ENCODE measurements around the gene ACAD9. TPM values are rescaled to one million over a fixed set of nuclear protein-coding genes. Genes with fewer than 3 reads are reported as not detected.

ACAD9 gene
- total RNA-seq, 4 donors from 2014 or later: 13.1 to 51.4 (median 44.5) TPM

GRCh38 chr3:128902426-128902825, 23.0 kb downstream of the ACAD9 start:
- TF ChIP-seq POLR2A (IDR thresholded peaks at IDR 0.05): no peak
- TF ChIP-seq CTCF (IDR thresholded peaks at IDR 0.05): no peak
- Histone ChIP-seq H3K27ac (no peak overlapping the region), H3K27me3 (no peaks in the 10 kb centered on the region), H3K4me1 (no peaks in the 10 kb centered on the region), H3K4me3 (no peak overlapping the region), H3K36me3 (no peaks in the 10 kb centered on the region), H3K9me3 (no peaks in the 10 kb centered on the region)
- DNase-seq: no peak
- intact Hi-C loops (cut with DNase I; ENCODE audit: low total_unique reads): no loop called here

GRCh38 chr3:128903501-128903900, 24.1 kb downstream of the ACAD9 start:
- intact Hi-C loops (cut with DNase I; ENCODE audit: low total_unique reads): no loop called here
- no peak overlapping the region for H3K27ac ChIP-seq
- TF ChIP-seq POLR2A (IDR thresholded peaks at IDR 0.05) (no peak), CTCF (IDR thresholded peaks at IDR 0.05) (no peak)
- no peaks in the 10 kb centered on the region for H3K36me3 ChIP-seq
- H3K4me3 ChIP-seq: no peak overlapping the region
- DNase-seq: no peak
- H3K27me3 ChIP-seq: no peaks in the 10 kb centered on the region
- H3K4me1 ChIP-seq: no peaks in the 10 kb centered on the region
- H3K9me3 ChIP-seq: no peaks in the 10 kb centered on the region

GRCh38 chr3:128906031-128906803, 26.8 kb downstream of the ACAD9 start:
- no peaks in the 10 kb centered on the region for H3K27me3 ChIP-seq
- no peaks in the 10 kb centered on the region for H3K9me3 ChIP-seq
- intact Hi-C loops (cut with DNase I; ENCODE audit: low total_unique reads): no loop called here
- H3K36me3 ChIP-seq: no peaks in the 10 kb centered on the region
- no peak overlapping the region for H3K4me3 ChIP-seq
- no peak overlapping the region for H3K27ac ChIP-seq
- DNase-seq: no peak
- H3K4me1 ChIP-seq: no peaks in the 10 kb centered on the region
- TF ChIP-seq POLR2A (IDR thresholded peaks at IDR 0.05) (no peak), CTCF (IDR thresholded peaks at IDR 0.05) (no peak)

- Histone ChIP-seq H3K9me3 (no peaks in the 10 kb centered on the region), H3K27me3 (no peaks in the 10 kb centered on the region)
Observed at GRCh38 chr3:128906804-128907525, 27.5 kb downstream of the ACAD9 start.

GRCh38 chr3:128907706-128908445, 28.5 kb downstream of the ACAD9 start:
- DNase-seq: no peak
- Histone ChIP-seq H3K9me3 (no peaks in the 10 kb centered on the region), H3K4me3 (no peak overlapping the region), H3K4me1 (no peaks in the 10 kb centered on the region), H3K27me3 (no peaks in the 10 kb centered on the region), H3K36me3 (no peaks in the 10 kb centered on the region), H3K27ac (no peak overlapping the region)
- intact Hi-C loops (cut with DNase I; ENCODE audit: low total_unique reads): no loop called here
- no peak for TF ChIP-seq CTCF (IDR thresholded peaks at IDR 0.05)
- no peak for TF ChIP-seq POLR2A (IDR thresholded peaks at IDR 0.05)

More at GRCh38 chr3:128906804-128907525, 27.5 kb downstream of the ACAD9 start:
- Histone ChIP-seq H3K4me3 (no peak overlapping the region), H3K36me3 (no peaks in the 10 kb centered on the region), H3K27ac (no peak overlapping the region), H3K4me1 (no peaks in the 10 kb centered on the region)
- TF ChIP-seq POLR2A (IDR thresholded peaks at IDR 0.05): no peak
- DNase-seq: no peak
- intact Hi-C loops (cut with DNase I; ENCODE audit: low total_unique reads): no loop called here
